HG02759 (cell line): ENCODE measurements around the gene MTG1.

Experiments used
- ATAC-seq: cut with Tn5 transposase; IDR thresholded peaks from one replicate; pipeline ENCODE4 v1.9.1; 2021; ENCODE audit warnings: mild to moderate bottlenecking, moderate library complexity; ENCODE audit not compliant: unreplicated experiment

The MTG1 gene

GRCh38 chr10:133444342-133445267 is 50.6 kb downstream of the MTG1 start:
- ATAC-seq = no peak

- ATAC-seq = no peak
Observed at GRCh38 chr10:133445268-133445732, 51.3 kb downstream of the MTG1 start.

- ATAC-seq = no peak
Observed at GRCh38 chr10:133445751-133446708, 52.1 kb downstream of the MTG1 start.

- no peak for ATAC-seq
Observed at GRCh38 chr10:133446979-133447378, 53.0 kb downstream of the MTG1 start.

DNA sequence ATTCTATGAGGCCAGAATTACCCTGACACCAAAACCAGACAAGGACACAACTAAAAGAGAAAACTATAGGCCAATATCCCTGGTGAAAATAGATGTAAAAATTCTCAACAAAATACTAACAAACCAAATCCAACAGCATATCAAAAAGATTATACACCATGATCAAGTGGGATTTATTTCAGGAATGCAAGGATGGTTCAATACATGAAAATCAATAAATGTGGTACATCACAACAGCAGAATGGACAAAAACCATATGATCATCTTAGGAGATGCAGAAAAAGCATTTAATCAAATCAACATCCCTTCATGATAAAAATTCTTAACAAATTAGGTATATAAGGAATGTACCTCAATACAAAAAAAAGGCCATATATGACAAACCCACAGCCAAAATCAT is 54.2 kb downstream of the MTG1 start:
- ATAC-seq = no peak

GRCh38 chr10:133451346-133451745 is 57.4 kb downstream of the MTG1 start:
- no peak for ATAC-seq

DNA sequence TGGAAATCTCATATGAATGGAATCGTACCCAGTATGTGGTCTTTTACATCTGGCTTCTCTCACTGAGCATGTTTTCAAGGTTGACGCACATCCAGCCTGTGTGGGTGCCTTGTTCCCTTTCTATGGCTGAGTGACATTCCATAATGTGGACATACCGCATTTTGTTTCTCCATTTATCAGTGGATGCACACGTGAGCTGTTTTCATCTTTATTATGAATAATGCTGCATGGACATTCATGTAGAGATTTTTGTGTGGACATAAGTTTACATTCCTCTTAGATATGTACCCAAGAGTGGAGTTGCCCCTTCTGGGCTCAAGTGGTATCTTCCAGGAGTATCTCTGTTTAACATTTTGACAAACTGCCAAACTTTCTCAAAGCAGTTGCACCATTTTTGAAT is 58.5 kb downstream of the MTG1 start:
- ATAC-seq = no peak

DNA sequence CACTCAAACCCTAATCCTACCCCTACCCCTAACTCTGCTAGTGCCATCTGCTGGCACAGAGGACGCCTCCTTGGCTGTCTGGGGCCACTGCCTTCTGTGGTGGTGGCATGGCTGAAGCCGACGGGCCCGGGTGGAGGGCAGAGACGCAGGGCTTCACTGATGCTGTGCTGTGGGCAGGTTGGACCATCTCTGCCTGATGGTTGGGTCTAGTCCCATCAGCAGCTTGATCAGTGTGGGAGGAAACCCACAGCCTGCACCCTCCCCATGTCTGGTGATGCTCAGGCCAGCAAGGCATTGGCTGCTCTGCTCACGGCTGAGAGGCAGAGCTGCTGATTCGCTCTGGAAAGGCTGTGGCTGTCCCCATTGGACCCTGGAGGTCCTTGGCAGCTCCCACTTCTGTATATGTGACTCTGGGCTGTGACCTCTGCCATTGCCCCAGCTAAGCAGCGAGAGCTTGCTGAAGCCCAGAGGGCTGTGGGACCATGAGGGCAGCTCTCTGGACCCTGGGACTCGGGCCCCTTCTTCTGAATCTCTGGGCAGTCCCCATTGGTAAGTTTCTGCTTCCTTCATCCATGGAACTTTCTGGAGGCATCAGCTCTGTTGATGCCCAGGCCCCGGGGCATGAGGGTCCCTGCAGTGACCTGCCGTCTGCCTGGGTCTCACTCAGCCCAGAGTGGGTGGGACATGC is 59.7 kb downstream of the MTG1 start, which contains the start of gene SCART1:
Gene SCART1, plus strand, starts transcription at position 430 of the 688 bp plus-strand sequence. Its CDS starts 53 bp downstream, at position 483.
- ATAC-seq = no peak

DNA sequence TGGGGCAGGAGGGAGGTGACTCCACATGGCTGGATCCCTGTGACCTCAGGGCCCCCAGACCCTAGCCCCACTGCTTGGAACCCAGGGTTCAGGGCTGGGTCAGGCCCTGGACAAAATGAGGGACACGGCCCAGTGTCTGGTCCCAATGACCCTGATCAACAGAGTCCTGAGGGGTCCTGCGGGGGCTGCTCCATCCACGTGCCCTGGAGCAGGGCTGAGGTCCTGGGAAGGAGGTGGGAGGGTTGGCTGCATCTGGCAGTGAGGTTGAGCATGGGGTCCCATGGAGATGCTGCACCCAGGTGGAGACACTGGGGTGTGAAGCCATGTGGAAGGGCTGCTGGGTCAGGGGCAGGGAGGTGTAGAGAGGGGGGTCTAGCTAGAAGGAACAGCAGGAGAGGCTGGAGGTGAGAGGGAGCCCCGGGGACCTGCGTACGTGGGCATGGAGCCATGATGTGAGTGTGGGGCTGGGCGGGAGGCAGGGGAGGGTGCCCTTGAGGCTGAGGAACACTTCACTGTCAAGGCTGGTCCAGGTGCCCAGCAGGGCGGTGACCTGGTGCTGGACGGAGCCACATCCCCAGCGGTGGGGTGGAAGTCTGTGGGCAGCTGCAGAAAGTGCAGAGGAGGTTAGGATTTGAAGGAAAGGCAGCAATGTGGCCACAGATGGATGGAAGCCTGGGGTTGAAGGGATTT is 60.4 kb downstream of the MTG1 start:
- ATAC-seq = no peak

- ATAC-seq = no peak
Observed at GRCh38 chr10:133455196-133455595, 61.2 kb downstream of the MTG1 start.

DNA sequence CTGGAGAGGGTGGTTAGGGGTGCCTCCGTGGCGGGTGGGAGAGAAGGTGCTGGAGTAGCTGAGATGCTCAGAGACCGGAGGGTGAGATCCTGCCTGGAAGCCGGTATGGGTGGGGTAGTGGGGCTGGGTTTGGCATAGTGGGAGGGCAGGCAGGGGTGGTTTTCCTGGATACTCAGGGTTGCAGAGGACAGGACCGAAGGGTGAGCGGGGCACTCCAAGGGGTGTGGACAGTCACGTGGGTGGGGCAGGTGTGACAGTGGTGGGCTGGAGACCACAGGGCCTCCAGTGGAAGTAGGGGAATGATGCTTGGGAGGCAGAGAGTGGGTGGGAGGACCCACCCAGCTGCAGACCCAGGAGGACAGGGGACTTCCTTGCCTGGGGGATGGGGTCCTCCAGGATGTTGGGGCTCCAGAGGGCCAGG is 61.7 kb downstream of the MTG1 start:
- ATAC-seq = no peak

DNA sequence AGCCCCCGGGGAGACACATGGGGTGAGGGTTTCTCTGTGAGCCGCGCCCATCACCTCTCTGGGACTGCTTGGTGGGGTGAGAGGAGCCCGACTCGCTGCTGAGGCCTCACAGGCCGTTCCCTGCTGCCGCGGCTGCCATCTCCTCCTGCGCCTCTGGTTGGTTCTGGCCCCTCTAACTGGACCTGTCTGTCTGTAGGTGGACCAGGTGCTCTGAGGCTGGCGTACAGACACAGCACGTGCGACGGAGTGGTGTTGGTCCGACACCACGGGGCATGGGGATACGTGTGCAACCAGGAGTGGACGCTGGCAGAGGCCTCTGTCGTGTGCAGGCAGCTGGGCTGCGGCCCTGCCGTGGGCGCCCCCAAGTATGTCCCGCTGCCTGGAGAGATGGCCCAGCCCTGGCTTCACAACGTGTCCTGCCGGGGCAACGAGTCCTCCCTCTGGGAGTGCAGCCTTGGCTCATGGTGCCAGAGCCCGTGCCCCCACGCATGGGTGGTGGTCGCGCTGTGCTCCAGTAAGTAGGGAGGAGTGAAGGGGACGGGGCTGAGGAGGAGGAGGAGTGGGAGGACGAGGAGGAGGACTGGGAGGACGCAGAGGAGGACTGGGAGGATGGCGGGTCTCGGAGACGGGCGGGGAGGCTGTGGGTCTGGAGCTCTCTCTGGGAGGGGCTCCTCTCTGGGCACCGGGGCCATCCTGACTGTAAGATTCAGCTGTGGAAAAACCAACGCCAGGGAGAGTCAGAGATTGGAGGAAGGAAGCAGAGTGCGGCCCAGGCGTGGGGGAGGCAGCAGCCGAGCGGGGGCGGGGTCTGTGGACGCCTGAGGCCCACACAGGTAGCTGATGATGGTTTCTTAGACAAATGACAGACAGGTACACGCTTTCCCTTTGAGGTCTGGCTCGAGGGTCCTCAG is 62.3 kb downstream of the MTG1 start:
- no peak for ATAC-seq

DNA sequence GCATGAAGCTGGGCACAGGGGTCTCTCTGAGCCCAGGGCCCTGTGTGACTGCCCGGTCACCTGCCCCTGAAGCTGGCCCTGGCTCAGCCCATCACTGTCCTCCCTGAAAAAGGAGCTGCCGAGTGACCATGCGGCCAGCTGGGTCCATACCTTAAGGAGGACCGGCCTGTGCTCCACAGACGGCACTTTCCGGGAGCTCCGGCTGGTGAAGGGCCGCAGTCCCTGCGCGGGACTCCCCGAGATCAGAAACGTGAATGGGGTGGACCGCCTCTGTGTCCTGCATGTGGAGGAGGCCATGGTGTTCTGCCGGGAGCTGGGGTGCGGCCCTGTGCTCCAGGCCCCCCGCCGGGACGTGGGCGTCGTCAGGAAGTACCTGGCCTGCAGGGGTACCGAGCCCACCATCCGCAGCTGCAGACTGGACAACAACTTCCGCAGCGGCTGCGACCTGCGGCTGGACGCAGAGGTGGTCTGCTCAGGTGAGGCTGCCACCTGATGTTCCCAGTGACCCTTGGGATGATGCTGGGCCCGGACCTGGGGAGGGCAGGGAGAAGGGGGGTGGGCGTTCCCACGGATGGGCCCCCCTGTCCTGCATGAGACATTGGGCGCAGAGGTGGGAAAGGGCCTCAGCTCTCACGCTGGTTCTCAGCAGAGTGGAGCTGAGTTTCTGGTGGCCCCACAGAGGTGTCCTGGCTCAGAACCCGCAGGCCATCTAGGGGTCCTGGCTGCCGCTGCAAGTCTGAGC is 63.3 kb downstream of the MTG1 start:
- no peak for ATAC-seq

GRCh38 chr10:133458021-133458709 is 64.2 kb downstream of the MTG1 start:
- no peak for ATAC-seq

DNA sequence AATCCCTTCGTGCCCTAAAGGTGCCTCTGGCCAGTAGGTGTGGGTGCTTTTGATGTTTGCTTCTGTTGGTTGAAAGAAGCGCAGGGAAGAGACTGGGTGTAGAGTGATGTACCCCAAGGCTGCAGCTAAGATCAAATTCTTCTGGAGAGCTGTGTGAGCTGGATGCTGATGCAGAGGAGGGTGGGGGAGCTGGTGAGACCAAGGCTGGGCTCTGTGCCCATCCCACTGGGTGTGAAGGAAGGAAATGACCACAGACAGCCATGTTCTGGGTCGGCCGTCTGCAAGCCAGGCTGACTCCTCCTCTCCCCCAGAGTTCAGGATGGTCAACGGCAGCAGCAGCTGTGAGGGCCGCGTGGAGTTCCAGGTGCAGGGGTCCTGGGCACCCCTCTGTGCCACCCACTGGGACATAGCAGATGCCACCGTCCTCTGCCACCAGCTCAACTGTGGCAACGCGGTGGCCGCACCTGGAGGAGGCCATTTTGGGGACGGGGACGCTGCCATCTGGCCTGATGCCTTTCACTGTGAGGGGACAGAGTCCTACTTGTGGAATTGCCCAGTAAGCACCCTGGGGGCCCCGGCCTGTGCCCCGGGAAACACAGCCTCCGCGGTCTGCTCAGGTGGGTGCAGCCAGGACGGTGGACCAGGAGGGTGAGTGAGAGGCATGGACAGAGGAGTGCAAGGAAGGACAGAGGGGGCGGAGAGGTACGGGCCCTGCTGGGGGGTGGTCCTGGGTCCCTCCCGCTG is 64.9 kb downstream of the MTG1 start:
- no peak for ATAC-seq

DNA sequence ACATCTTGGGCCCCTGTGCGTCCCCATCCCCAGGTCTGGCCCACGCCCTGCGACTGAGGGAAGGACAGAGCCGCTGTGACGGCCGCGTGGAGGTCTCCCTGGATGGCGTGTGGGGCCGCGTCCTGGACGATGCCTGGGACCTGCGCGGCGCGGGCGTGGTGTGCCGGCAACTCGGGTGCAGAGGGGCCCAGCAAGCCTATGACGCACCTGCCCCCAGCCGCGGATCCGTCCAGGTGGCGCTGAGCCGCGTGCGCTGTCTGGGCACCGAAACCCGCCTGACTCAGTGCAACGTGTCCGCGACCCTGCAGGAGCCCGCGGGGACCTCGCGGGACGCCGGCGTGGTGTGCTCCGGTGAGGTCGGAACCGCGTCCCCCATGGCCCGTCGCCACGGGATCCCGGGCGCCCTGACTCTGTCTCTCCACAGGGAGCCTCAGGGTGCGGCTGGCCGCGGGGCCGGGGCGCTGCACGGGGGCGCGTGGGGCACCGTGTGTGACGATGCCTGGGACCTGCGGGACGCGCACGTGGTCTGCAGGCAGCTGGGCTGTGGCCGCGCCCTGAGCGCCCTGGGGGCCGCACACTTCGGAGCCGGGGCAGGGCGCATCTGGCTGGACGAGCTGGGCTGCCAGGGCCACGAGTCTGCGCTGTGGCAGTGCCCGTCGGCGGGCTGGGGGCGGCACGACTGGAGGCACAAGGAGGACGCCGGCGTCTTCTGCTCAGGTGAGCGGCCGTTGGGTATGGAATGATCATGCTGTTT is 65.7 kb downstream of the MTG1 start:
- no peak for ATAC-seq
